ENCODE data around the gene RBM28.

- TF ChIP-seq CTCF (IDR thresholded peaks at IDR 0.05) (no peak), POLR2A (IDR thresholded peaks at IDR 0.05) (no peak)
Observed at GRCh38 chr7:128352636-128353035, 8.9 kb upstream of the RBM28 start.
